Kidney epithelial cell (primary cell): ENCODE data around the gene TMEM98. TPM values are rescaled to one million over a fixed set of nuclear protein-coding genes. Genes with fewer than 3 reads are reported as not detected.
"Not testable (repeated sequence)": the region's sequence is repeated elsewhere in the genome, so short reads cannot be mapped to it uniquely, and the experiment has no call there.

ENCODE experiments used
- DNase-seq: peaks from one replicate; pipeline ENCODE4 v3.0.0-alpha.2; 2010; ENCODE audit warnings: low read depth
- H3K27me3 ChIP-seq: 2 replicates; pipeline ENCODE4 v1.6.0; 2011; ENCODE audit warnings: low read length; ENCODE audit not compliant: control insufficient read depth, insufficient read depth
- H3K36me3 ChIP-seq: 2 replicates; pipeline ENCODE4 v1.5.1; 2011; ENCODE audit warnings: low read length; ENCODE audit not compliant: control insufficient read depth, insufficient read depth
- H3K4me3 ChIP-seq: 2 replicates; pipeline ENCODE4 v1.5.1; 2011; ENCODE audit warnings: low read depth, mild to moderate bottlenecking, control low read depth, low read length
- CTCF ChIP-seq: IDR thresholded peaks from 2 replicates; pipeline ENCODE4 v1.5.1; 2011; ENCODE audit warnings: mild to moderate bottlenecking, moderate library complexity, low read length, control low read depth, inconsistent platforms; ENCODE audit not compliant: insufficient read depth, poor library complexity, severe bottlenecking
- total RNA-seq: library from RNA; depleted of rRNA; stranded (reverse); fragments of >200 nt; gene quantifications from 2 replicates; pipeline ENCODE4 v1.2.3, GENCODE V29; 2015

The TMEM98 gene
- total RNA-seq, 1 donor from 2014 or later: 81.1 TPM

- DNase-seq: no peak
- H3K27me3 ChIP-seq: no peaks in the 10 kb centered on the region
- TF ChIP-seq CTCF: no peak
- H3K36me3 ChIP-seq: no peaks in the 10 kb centered on the region
- H3K4me3 ChIP-seq: no peak overlapping the region
These were observed 28.5 kb downstream of the TMEM98 start for GRCh38 chr17:32956240-32956970.

GRCh38 chr17:32958418-32958817 is 30.5 kb downstream of the TMEM98 start:
- DNase-seq: no peak
- Histone ChIP-seq H3K4me3 (no peak overlapping the region), H3K36me3 (no peaks in the 10 kb centered on the region), H3K27me3 (no peaks in the 10 kb centered on the region)
- TF ChIP-seq CTCF: no peak

- Histone ChIP-seq H3K27me3 (no peaks in the 10 kb centered on the region), H3K4me3 (no peak overlapping the region), H3K36me3 (no peaks in the 10 kb centered on the region)
- DNase-seq: no peak
- no peak for TF ChIP-seq CTCF
These were observed 32.9 kb downstream of the TMEM98 start for GRCh38 chr17:32960815-32961214.

GRCh38 chr17:32962320-32962711 is 34.4 kb downstream of the TMEM98 start:
- no peaks in the 10 kb centered on the region for H3K36me3 ChIP-seq
- H3K27me3 ChIP-seq: no peaks in the 10 kb centered on the region
- no peak for TF ChIP-seq CTCF
- DNase-seq: no peak
- no peak overlapping the region for H3K4me3 ChIP-seq

- no peak for DNase-seq
- no peak for TF ChIP-seq CTCF
These were observed 36.6 kb downstream of the TMEM98 start for GRCh38 chr17:32964541-32964940.

GRCh38 chr17:32969231-32969630 is 41.3 kb downstream of the TMEM98 start:
- DNase-seq, H3K4me3 ChIP-seq, H3K27me3 ChIP-seq, H3K36me3 ChIP-seq: not testable (repeated sequence)

More at GRCh38 chr17:32964541-32964940, 36.6 kb downstream of the TMEM98 start:
- Histone ChIP-seq H3K27me3 (no peaks in the 10 kb centered on the region), H3K36me3 (no peaks in the 10 kb centered on the region), H3K4me3 (no peak overlapping the region)
